ENCODE data around the gene RTCA.

RTCA gene

DNA sequence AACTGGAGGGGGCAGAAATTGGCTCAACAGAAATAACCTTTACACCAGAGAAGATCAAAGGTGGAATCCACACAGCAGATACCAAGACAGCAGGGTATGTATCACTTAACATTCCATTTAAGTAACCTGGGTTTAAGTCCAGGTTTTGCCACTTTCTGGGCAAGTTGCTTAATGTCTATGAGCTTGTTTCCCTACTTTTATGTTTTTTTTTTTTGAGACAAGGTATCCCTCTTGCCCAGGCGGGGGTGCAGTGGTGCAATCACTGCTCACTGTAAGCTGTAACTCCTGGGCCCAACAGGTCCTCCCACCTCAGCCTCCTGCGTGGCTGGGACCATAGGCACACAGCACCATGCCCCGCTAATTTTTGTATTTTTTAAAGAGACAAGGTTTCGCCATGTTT lies 2.2 kb downstream of the RTCA start:
- H3K4me3 ChIP-seq (ENCODE audit: low read length) = no peak overlapping the region
- H3K4me1 ChIP-seq (ENCODE audit: control insufficient read depth, low read length) = peaks cover 23% of the 10 kb centered on the region
- H3K4me2 ChIP-seq (ENCODE audit: low read length) = no peak overlapping the region
- H3K9me3 ChIP-seq (ENCODE audit: control insufficient read depth, insufficient read depth, low read length) = no peaks in the 10 kb centered on the region
- no peaks in the 10 kb centered on the region for H3K9me2 ChIP-seq (replicated peaks; ENCODE audit: control insufficient read depth, low read length)
- peaks cover 52% of the 10 kb centered on the region for H3K79me2 ChIP-seq (ENCODE audit: control insufficient read depth, low read length)
- no peak overlapping the region for H3K27ac ChIP-seq (ENCODE audit: low read depth, low read length)
- no peaks in the 10 kb centered on the region for H3K27me3 ChIP-seq (ENCODE audit: control insufficient read depth, low read length)
- TF ChIP-seq EZH2phosphoT487 (IDR thresholded peaks at IDR 0.05; ENCODE audit: borderline replicate concordance, low read length) = no peak
- TF ChIP-seq, protein P1, sequence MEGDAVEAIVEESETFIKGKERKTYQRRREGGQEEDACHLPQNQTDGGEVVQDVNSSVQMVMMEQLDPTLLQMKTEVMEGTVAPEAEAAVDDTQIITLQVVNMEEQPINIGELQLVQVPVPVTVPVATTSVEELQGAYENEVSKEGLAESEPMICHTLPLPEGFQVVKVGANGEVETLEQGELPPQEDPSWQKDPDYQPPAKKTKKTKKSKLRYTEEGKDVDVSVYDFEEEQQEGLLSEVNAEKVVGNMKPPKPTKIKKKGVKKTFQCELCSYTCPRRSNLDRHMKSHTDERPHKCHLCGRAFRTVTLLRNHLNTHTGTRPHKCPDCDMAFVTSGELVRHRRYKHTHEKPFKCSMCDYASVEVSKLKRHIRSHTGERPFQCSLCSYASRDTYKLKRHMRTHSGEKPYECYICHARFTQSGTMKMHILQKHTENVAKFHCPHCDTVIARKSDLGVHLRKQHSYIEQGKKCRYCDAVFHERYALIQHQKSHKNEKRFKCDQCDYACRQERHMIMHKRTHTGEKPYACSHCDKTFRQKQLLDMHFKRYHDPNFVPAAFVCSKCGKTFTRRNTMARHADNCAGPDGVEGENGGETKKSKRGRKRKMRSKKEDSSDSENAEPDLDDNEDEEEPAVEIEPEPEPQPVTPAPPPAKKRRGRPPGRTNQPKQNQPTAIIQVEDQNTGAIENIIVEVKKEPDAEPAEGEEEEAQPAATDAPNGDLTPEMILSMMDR (IDR thresholded peaks at IDR 0.05; ENCODE audit: low read depth, low read length, poor library complexity, severe bottlenecking) = no peak
- H4K20me1 ChIP-seq (ENCODE audit: control insufficient read depth, insufficient read depth, low read depth, low read length) = no peaks in the 10 kb centered on the region
- peaks cover 68% of the 10 kb centered on the region for H3K36me3 ChIP-seq (ENCODE audit: control insufficient read depth, low read length)
- no peaks in the 10 kb centered on the region for H3F3A ChIP-seq (ENCODE audit: control insufficient read depth, insufficient read depth)

DNA sequence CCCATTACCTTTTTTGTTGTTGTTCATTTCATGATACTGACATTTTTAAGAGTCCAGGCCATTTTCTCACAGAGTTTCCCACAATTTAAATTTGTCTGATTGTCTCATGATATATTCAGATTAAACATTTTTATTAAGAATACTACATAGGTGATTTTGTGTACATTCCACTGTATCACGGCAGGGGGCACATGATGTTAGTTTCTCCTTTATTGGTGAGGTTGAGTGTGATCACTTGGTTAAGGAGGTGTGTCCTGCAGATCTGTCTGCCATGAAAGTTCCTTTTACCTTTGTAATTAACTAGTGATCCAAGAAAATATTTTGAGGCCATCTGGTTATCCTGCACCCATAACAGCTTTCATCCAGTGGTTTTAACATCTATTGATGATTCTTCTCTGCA lies 11.8 kb downstream of the RTCA start:
- H4K20me1 ChIP-seq (ENCODE audit: control insufficient read depth, insufficient read depth, low read depth, low read length) = no peaks in the 10 kb centered on the region
- H3K27me3 ChIP-seq (ENCODE audit: control insufficient read depth, low read length) = no peaks in the 10 kb centered on the region
- H3K9me2 ChIP-seq (replicated peaks; ENCODE audit: control insufficient read depth, low read length) = no peaks in the 10 kb centered on the region
- H3K27ac ChIP-seq (ENCODE audit: low read depth, low read length) = no peak overlapping the region
- H3K36me3 ChIP-seq (ENCODE audit: control insufficient read depth, low read length) = peaks cover 96% of the 10 kb centered on the region
- H3F3A ChIP-seq (ENCODE audit: control insufficient read depth, insufficient read depth) = no peaks in the 10 kb centered on the region
- H3K4me2 ChIP-seq (ENCODE audit: low read length) = no peak overlapping the region
- 0 out of 2 replicates have a peak, but pooled peaks cover 4% of the 10 kb centered on the region for H3K79me2 ChIP-seq (ENCODE audit: control insufficient read depth, low read length)
- H3K4me3 ChIP-seq (ENCODE audit: low read length) = no peak overlapping the region
- H3K9me3 ChIP-seq (ENCODE audit: control insufficient read depth, insufficient read depth, low read length) = no peaks in the 10 kb centered on the region
- TF ChIP-seq, protein P1 (IDR thresholded peaks at IDR 0.05; ENCODE audit: low read depth, low read length, poor library complexity, severe bottlenecking) = no peak
- no peak for TF ChIP-seq EZH2phosphoT487 (IDR thresholded peaks at IDR 0.05; ENCODE audit: borderline replicate concordance, low read length)
- no peaks in the 10 kb centered on the region for H3K4me1 ChIP-seq (ENCODE audit: control insufficient read depth, low read length)

DNA sequence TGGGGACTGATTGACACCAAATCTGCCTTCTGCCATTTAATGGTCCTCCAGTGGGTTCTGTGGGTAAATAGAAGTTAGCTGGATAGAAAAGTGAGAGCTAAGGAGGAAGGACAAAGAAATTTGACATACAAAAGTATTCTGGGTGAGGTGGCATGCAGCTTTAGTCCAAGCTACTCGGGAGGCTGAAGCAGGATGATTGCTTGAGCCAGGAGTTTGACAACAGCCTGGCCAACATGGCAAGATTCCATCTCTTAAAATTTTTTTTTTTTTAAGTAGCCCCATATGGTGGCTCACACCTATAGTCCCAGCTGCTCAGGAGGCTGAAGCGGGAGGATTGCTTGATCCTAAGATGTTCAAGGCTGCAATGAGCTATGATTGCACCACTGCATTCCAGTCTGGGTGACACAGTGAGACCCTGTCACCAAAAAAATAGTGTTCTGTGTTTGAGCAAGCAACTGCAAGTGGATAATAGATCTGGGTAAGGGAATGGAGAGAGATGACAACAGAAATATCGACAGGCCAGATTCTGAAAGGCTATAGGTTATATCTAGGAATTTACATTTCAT lies 13.4 kb downstream of the RTCA start:
- no peaks in the 10 kb centered on the region for H3K9me3 ChIP-seq (ENCODE audit: control insufficient read depth, insufficient read depth, low read length)
- H3K79me2 ChIP-seq (ENCODE audit: control insufficient read depth, low read length) = 0 out of 2 replicates have a peak, but pooled peaks cover 4% of the 10 kb centered on the region
- H3K4me2 ChIP-seq (ENCODE audit: low read length) = no peak overlapping the region
- no peak overlapping the region for H3K4me3 ChIP-seq (ENCODE audit: low read length)
- no peak for TF ChIP-seq EZH2phosphoT487 (IDR thresholded peaks at IDR 0.05; ENCODE audit: borderline replicate concordance, low read length)
- no peaks in the 10 kb centered on the region for H3K4me1 ChIP-seq (ENCODE audit: control insufficient read depth, low read length)
- no peaks in the 10 kb centered on the region for H4K20me1 ChIP-seq (ENCODE audit: control insufficient read depth, insufficient read depth, low read depth, low read length)
- no peak overlapping the region for H3K27ac ChIP-seq (ENCODE audit: low read depth, low read length)
- H3F3A ChIP-seq (ENCODE audit: control insufficient read depth, insufficient read depth) = no peaks in the 10 kb centered on the region
- H3K36me3 ChIP-seq (ENCODE audit: control insufficient read depth, low read length) = peaks cover 86% of the 10 kb centered on the region
- no peaks in the 10 kb centered on the region for H3K27me3 ChIP-seq (ENCODE audit: control insufficient read depth, low read length)
- no peaks in the 10 kb centered on the region for H3K9me2 ChIP-seq (replicated peaks; ENCODE audit: control insufficient read depth, low read length)

DNA sequence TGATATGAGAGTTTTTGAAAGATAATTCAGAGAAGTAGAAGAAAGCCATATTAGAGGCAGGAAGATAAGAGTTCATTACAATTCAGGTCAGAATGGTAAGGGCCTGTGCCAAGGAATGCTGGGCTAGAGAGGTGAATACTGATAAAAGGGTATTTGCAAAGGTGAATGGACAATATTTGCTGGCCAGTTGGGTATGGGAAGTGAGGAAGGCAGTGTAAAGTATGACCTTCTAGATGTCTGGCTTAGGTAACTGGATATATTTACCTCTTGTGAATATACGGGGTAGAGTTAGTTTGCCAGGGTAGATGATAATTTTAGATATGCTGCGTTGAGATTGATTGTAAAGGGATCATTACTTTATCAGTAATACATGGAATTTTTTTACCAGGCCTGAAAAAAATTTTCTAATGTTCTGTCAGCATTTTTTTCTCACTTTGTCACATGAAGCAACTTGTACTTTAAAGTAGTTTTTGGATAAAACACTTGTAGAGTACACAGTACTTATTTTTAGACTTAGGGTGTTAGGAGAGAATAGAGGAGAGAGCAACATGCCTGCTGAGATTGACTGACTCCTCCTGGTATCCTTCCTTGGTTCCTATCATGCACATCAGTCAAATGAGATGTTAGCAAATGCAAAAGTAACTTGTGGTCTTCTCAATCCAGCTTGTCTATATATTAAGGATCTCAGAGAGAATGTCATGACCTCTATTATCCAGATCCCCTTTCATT lies 14.1 kb downstream of the RTCA start:
- Histone ChIP-seq H3F3A (ENCODE audit: control insufficient read depth, insufficient read depth) (no peaks in the 10 kb centered on the region), H3K4me3 (ENCODE audit: low read length) (no peak overlapping the region)

More for the DNA sequence above, 14.1 kb downstream of the RTCA start:
- no peaks in the 10 kb centered on the region for H3K9me3 ChIP-seq (ENCODE audit: control insufficient read depth, insufficient read depth, low read length)
- H3K4me1 ChIP-seq (ENCODE audit: control insufficient read depth, low read length) = no peaks in the 10 kb centered on the region
- peaks cover 86% of the 10 kb centered on the region for H3K36me3 ChIP-seq (ENCODE audit: control insufficient read depth, low read length)
- 0 out of 2 replicates have a peak, but pooled peaks cover 4% of the 10 kb centered on the region for H3K79me2 ChIP-seq (ENCODE audit: control insufficient read depth, low read length)
- TF ChIP-seq, protein P1 (IDR thresholded peaks at IDR 0.05; ENCODE audit: low read depth, low read length, poor library complexity, severe bottlenecking) = no peak
- TF ChIP-seq EZH2phosphoT487 (IDR thresholded peaks at IDR 0.05; ENCODE audit: borderline replicate concordance, low read length) = no peak
- H3K9me2 ChIP-seq (replicated peaks; ENCODE audit: control insufficient read depth, low read length) = no peaks in the 10 kb centered on the region
- no peaks in the 10 kb centered on the region for H4K20me1 ChIP-seq (ENCODE audit: control insufficient read depth, insufficient read depth, low read depth, low read length)
- H3K27ac ChIP-seq (ENCODE audit: low read depth, low read length) = no peak overlapping the region
- H3K4me2 ChIP-seq (ENCODE audit: low read length) = no peak overlapping the region
- no peaks in the 10 kb centered on the region for H3K27me3 ChIP-seq (ENCODE audit: control insufficient read depth, low read length)
